A204.1 (cell line): ENCODE measurements around the gene PRKCZ.

ENCODE experiments used
- FAIRE-seq: peaks from 2 replicates; lab custom pipeline; 2012; peaks lifted over from hg19 to GRCh38; lab: Jason Lieb, UNC

Gene PRKCZ

GRCh38 chr1:2212532-2213491 is 162.6 kb downstream of the PRKCZ start:
- FAIRE-seq: no peak

GRCh38 chr1:2213576-2214505 is 163.6 kb downstream of the PRKCZ start:
- FAIRE-seq: no peak

- FAIRE-seq: no peak
Measured at GRCh38 chr1:2214541-2215241, 164.5 kb downstream of the PRKCZ start.

GRCh38 chr1:2215329-2215728 is 165.1 kb downstream of the PRKCZ start:
- no peak for FAIRE-seq

- FAIRE-seq: no peak
Measured at GRCh38 chr1:2215909-2216766, 165.9 kb downstream of the PRKCZ start.

- no peak for FAIRE-seq
Measured at GRCh38 chr1:2216767-2217058, 166.5 kb downstream of the PRKCZ start.

GRCh38 chr1:2221271-2221670 is 171.1 kb downstream of the PRKCZ start:
- no peak for FAIRE-seq

- FAIRE-seq: no peak
Measured at GRCh38 chr1:2224170-2224584, 174.0 kb downstream of the PRKCZ start.

GRCh38 chr1:2224631-2225428 is 174.6 kb downstream of the PRKCZ start:
- FAIRE-seq: no peak

- no peak for FAIRE-seq
Measured at GRCh38 chr1:2226525-2227345, 176.5 kb downstream of the PRKCZ start.

GRCh38 chr1:2227346-2228156 is 177.3 kb downstream of the PRKCZ start:
- FAIRE-seq: no peak

GRCh38 chr1:2228157-2228594 is 178.0 kb downstream of the PRKCZ start, which contains the start of gene SKI:
Gene SKI, plus strand, starts transcription at chr1:2228319. Its CDS starts 448 bp downstream, at chr1:2228767.
- no peak for FAIRE-seq

- no peak for FAIRE-seq
Measured at GRCh38 chr1:2228694-2229036, 178.5 kb downstream of the PRKCZ start.

- no peak for FAIRE-seq
Measured at GRCh38 chr1:2229037-2229864, 179.0 kb downstream of the PRKCZ start.

GRCh38 chr1:2229911-2230731 is 179.9 kb downstream of the PRKCZ start:
- FAIRE-seq: no peak

GRCh38 chr1:2230781-2231531 is 180.7 kb downstream of the PRKCZ start:
- no peak for FAIRE-seq
